HepG2 (cell line): ENCODE results near the gene CNPPD1. TPM values are rescaled to one million over a fixed set of nuclear protein-coding genes. Genes with fewer than 3 reads are reported as not detected.

Experiments used
- CCAR2 ChIP-seq: fragments of 200-400 bp; formaldehyde crosslinking; optimal IDR thresholded peaks from 2 replicates; pipeline ENCODE3; 2018; ENCODE audit warnings: low read depth, mild to moderate bottlenecking, low read length, moderate library complexity
- DZIP1 ChIP-seq: sonication (generic); formaldehyde crosslinking; IDR thresholded peaks from 2 replicates; pipeline ENCODE4 v1.5.0; 2020; ENCODE audit warnings: mild to moderate bottlenecking, missing genetic modification reagents
- GZF1 ChIP-seq: sonication (generic); formaldehyde crosslinking; IDR thresholded peaks from 2 replicates; pipeline ENCODE4 v1.5.1; 2020; ENCODE audit warnings: mild to moderate bottlenecking, missing genetic modification reagents
- IKZF1 ChIP-seq: fragments of 450-650 bp; IDR thresholded peaks from 2 replicates; pipeline ENCODE4 v1.7.1; 2016
- LRRFIP1 ChIP-seq: sonication (generic); formaldehyde crosslinking; conservative IDR thresholded peaks from 2 replicates; pipeline ENCODE4 v1.4.0; 2020; ENCODE audit warnings: missing genetic modification reagents
- MYNN ChIP-seq: sonication (generic); formaldehyde crosslinking; IDR thresholded peaks from 2 replicates; pipeline ENCODE4 v1.4.0; 2020; ENCODE audit warnings: mild to moderate bottlenecking, low read depth, missing genetic modification reagents
- NFIB ChIP-seq: sonication (generic); formaldehyde crosslinking; IDR thresholded peaks from 2 replicates; pipeline ENCODE4 v1.9.0; 2021; ENCODE audit warnings: missing genetic modification reagents, mild to moderate bottlenecking, borderline replicate concordance
- NFKB2 ChIP-seq: sonication (generic); formaldehyde crosslinking; IDR thresholded peaks from 2 replicates; pipeline ENCODE4 v1.4.0; 2020; ENCODE audit warnings: missing genetic modification reagents, borderline replicate concordance
- PITX1 ChIP-seq: sonication (generic); formaldehyde crosslinking; IDR thresholded peaks from 2 replicates; pipeline ENCODE4 v1.5.1; 2020; ENCODE audit warnings: mild to moderate bottlenecking, missing genetic modification reagents
- POLR2AphosphoS2 ChIP-seq: IDR thresholded peaks from 2 replicates; pipeline ENCODE4 v1.6.1; 2011; ENCODE audit warnings: low read depth, low read length, improper control_type of control experiment
- RBM22 ChIP-seq: fragments of 200-400 bp; formaldehyde crosslinking; optimal IDR thresholded peaks from 2 replicates; pipeline ENCODE3; 2017; ENCODE audit warnings: mild to moderate bottlenecking, low read length, moderate library complexity
- SAFB2 ChIP-seq: sonication (generic); formaldehyde crosslinking; IDR thresholded peaks from 2 replicates; pipeline ENCODE4 v1.5.1; 2020; ENCODE audit warnings: missing genetic modification reagents, low read depth, mild to moderate bottlenecking, borderline replicate concordance
- SRSF1 ChIP-seq: fragments of 200-400 bp; formaldehyde crosslinking; optimal IDR thresholded peaks from 2 replicates; pipeline ENCODE3; 2017; ENCODE audit warnings: mild to moderate bottlenecking, low read depth, low read length, moderate library complexity
- TOPORS ChIP-seq: sonication (generic); formaldehyde crosslinking; IDR thresholded peaks from 2 replicates; pipeline ENCODE4 v1.8.0; 2023; ENCODE audit warnings: mild to moderate bottlenecking, missing genetic modification reagents
- ZBTB38 ChIP-seq: sonication (generic); formaldehyde crosslinking; IDR thresholded peaks from 2 replicates; pipeline ENCODE4 v1.5.1; 2020; ENCODE audit warnings: mild to moderate bottlenecking, missing genetic modification reagents
- ZFP91 ChIP-seq: sonication (generic); formaldehyde crosslinking; IDR thresholded peaks from 2 replicates; pipeline ENCODE4 v1.9.0; 2022; ENCODE audit warnings: missing genetic modification reagents, mild to moderate bottlenecking, borderline replicate concordance
- ZNF326 ChIP-seq: sonication (generic); formaldehyde crosslinking; IDR thresholded peaks from 2 replicates; pipeline ENCODE4 v1.4.0; 2020; ENCODE audit warnings: missing genetic modification reagents, borderline replicate concordance
- ZNF329 ChIP-seq: sonication (generic); formaldehyde crosslinking; IDR thresholded peaks from 2 replicates; pipeline ENCODE4 v1.9.0; 2021; ENCODE audit warnings: low read depth, mild to moderate bottlenecking, missing genetic modification reagents
- ZNF468 ChIP-seq: sonication (generic); formaldehyde crosslinking; IDR thresholded peaks from 2 replicates; pipeline ENCODE4 v1.8.0; 2022; ENCODE audit warnings: mild to moderate bottlenecking, moderate library complexity, missing genetic modification reagents
- ZNF496 ChIP-seq: sonication (generic); formaldehyde crosslinking; IDR thresholded peaks from 2 replicates; pipeline ENCODE4 v1.8.1; 2023; ENCODE audit warnings: mild to moderate bottlenecking, moderate library complexity, missing genetic modification reagents; ENCODE audit not compliant: insufficient replicate concordance
- polyA plus RNA-seq, 8 experiments: library from polyadenylated mRNA; depleted of rRNA in 3 of 8; stranded (reverse) in 7 of 8; unstranded in 1 of 8; fragments of >200 nt; fragmentation: Illumina TruSeq in 4 of 8; extraction: Trizol in 4 of 8; gene quantifications; 2 replicates each; pipeline versions ENCODE4 v1.2.1 to v1.2.3, GENCODE V29; 2011 to 2016; ENCODE audit warnings: low read depth in 4 of 8, missing spikeins in 1 of 8, mixed read lengths in 1 of 8; ENCODE audit not compliant: insufficient read depth in 1 of 8
- total RNA-seq, 5 experiments: library from RNA; depleted of rRNA; stranded (reverse); fragments of >200 nt; fragmentation: Illumina TruSeq; extraction: Trizol; gene quantifications; 2 replicates each; pipeline ENCODE4 v1.2.3, GENCODE V29; 2016; ENCODE audit warnings: low read depth in 1 of 5

Gene CNPPD1
- total and polyA plus RNA-seq, 2 of the 13 experiments (the other 11 are each of a cell fraction or from before 2014, with no cell fraction given), result 35.5 to 49.4 TPM

DNA sequence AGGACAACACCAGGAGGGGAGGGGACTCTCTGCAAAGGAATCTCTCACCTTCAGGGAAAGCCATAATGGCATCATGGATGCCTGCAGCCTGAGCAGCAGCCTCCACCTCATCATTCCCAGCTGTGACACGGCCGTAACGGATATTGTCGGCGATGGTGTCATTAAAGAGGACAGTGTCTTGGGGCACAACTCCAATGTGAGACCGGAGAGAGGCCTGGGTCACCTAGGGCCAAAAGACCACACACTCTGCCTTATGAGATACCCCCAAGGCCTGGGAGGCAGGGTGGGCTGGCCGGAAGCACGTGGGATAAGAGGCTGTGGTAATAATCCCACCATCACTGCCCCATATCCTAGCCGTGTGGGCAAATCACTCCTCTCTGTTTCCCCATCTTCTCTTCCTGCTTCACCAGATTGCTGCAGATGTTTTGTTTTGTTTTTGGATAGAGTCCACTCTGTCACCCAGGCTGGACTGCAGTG is 34.2 kb upstream of the CNPPD1 start (continued):
- TF ChIP-seq CCAR2, result no peak
- TF ChIP-seq PITX1 (CRISPR knock-in tag), result no peak
- 0 out of 2 replicates have a peak, but pooled peaks have one; percentile 50 for TF ChIP-seq TOPORS (CRISPR knock-in tag)
- TF ChIP-seq ZNF496 (CRISPR knock-in tag), result no peak
- no peak; the same call in 1 of the 2 replicates for TF ChIP-seq POLR2AphosphoS2
- no peak for TF ChIP-seq ZNF326
- TF ChIP-seq ZNF329 (CRISPR knock-in tag), result 0 out of 2 replicates have a peak, but pooled peaks have one; percentile 14
- no peak for TF ChIP-seq GZF1 (CRISPR knock-in tag)
- TF ChIP-seq DZIP1 (CRISPR knock-in tag), result no peak
- TF ChIP-seq ZBTB38 (CRISPR knock-in tag), result peak; percentile 33; the same call in 1 of the 2 replicates
- TF ChIP-seq SAFB2 (CRISPR knock-in tag), result no peak
- TF ChIP-seq LRRFIP1 (CRISPR knock-in tag), result no peak
- peak; percentile 75 for TF ChIP-seq RBM22
- TF ChIP-seq IKZF1, result no peak
- peak; percentile 29; the same call in 1 of the 2 replicates for TF ChIP-seq ZFP91 (CRISPR knock-in tag)
- no peak for TF ChIP-seq NFKB2
- TF ChIP-seq SRSF1, result no peak
- TF ChIP-seq MYNN, result no peak
- no peak for TF ChIP-seq ZNF468 (CRISPR knock-in tag)
- TF ChIP-seq NFIB (CRISPR knock-in tag), result no peak
